ENCODE data around the gene KRTAP5-5. TPM values are rescaled to one million over a fixed set of nuclear protein-coding genes. Genes with fewer than 3 reads are reported as not detected.

Gene KRTAP5-5
- total and polyA plus RNA-seq, 10 of the 15 experiments (the other 5 are each of a cell fraction or from before 2014, with no cell fraction given): not detected

- Histone ChIP-seq H3K9me3 (replicated peaks; ENCODE audit: control insufficient read depth, insufficient read depth, low read length) (no peaks in the 10 kb centered on the region), H2AFZ (ENCODE audit: control insufficient read depth, low read depth, low read length) (no peak overlapping the region), H3K79me2 (ENCODE audit: control insufficient read depth, insufficient read depth, low read length) (no peaks in the 10 kb centered on the region), H3K4me1 (ENCODE audit: control insufficient read depth, insufficient read depth, low read length) (no peaks in the 10 kb centered on the region), H3K36me3 (ENCODE audit: control insufficient read depth in 2 of 2, insufficient read depth in 2 of 2, low read length in 1 of 2) (no peaks in the 10 kb centered on the region), H3K27me3 (replicated peaks in 1 of 2; ENCODE audit: control insufficient read depth in 2 of 2, insufficient read depth in 2 of 2, low read length in 1 of 2) (peaks cover 0 to 3% of the 10 kb centered on the region in 2 experiments; a peak in 2 of 4 replicates), H3K9ac (ENCODE audit: control insufficient read depth, insufficient read depth, low read length) (no peak overlapping the region), H4K20me1 (ENCODE audit: control insufficient read depth, insufficient read depth) (no peaks in the 10 kb centered on the region), H3K27ac (ENCODE audit: control insufficient read depth, insufficient read depth) (no peak overlapping the region), H3K4me3 (no peak overlapping the region), H3K4me2 (ENCODE audit: control insufficient read depth, insufficient read depth) (no peak overlapping the region)
- WGBS (ENCODE audit: insufficient coverage, insufficient replicate concordance, low lambda C conversion rate, missing lambda C conversion rate): 17% methylated on average over 7 of the region's 7 CpGs
- DNase-seq (ENCODE audit: low read depth, low spot score) (no peak), FAIRE-seq (no peak), ATAC-seq (no peak)
- no TSS peak for BruUV-seq (replicated peaks)
- intact Hi-C loops (cut with micrococcal nuclease; ENCODE audit: unreplicated experiment): loop anchor here (5.0 kb wide), 2 partner anchors 41 to 181 kb away; partner anchors contain the start of gene SYT8
- in situ Hi-C loops (cut with MboI): no loop called here
- ChIA-PET CTCF (interaction anchor here (1.2 to 3.7 kb wide), 5 partner anchors 12 to 500 kb away, joined by 4 to 56 read pairs (median 10); partner anchors contain the start of gene SYT8), RAD21 (ENCODE audit: unreplicated experiment) (interaction anchor here (2.1 kb wide), 1 partner anchor 181 kb away, joined by 8 read pairs; no protein-coding TSS in a partner anchor), POLR2A (no interaction called here), SMC1A (ENCODE audit: uncharacterized antibody, unreplicated experiment) (interaction anchor here (0.5 kb wide), 1 partner anchor 51 kb away, joined by 3 read pairs; no protein-coding TSS in a partner anchor)
- TF ChIP-seq JUNB (IDR thresholded peaks at IDR 0.05) (no peak), IRF3 (IDR thresholded peaks at IDR 0.05) (no peak), SPI1 (IDR thresholded peaks at IDR 0.05; ENCODE audit: borderline replicate concordance, insufficient read depth, low read depth, low read length) (no peak), ATF7 (IDR thresholded peaks at IDR 0.05; ENCODE audit: low read depth) (no peak), FOXK2 (IDR thresholded peaks at IDR 0.05) (no peak), IKZF1 (conservative IDR thresholded peaks at IDR 0.05) (no peak)
Measured at GRCh38 chr11:1651411-1651980, 21.9 kb downstream of the KRTAP5-5 start.
